Left lung (tissue), 10 donors: Measurements from ENCODE around the gene EPPIN. TPM values are rescaled to one million over a fixed set of nuclear protein-coding genes. Genes with fewer than 3 reads are reported as not detected.
A peak's percentile ranks its signal among the peaks of the same experiment; 100 is the strongest.

Experiments
- ATAC-seq: fragments of 200-7000 bp; cut with Tn5 transposase; one replicate; pipeline ENCODE4 v1.9.1; 2020; ENCODE audit warnings: moderate library complexity
- DNase-seq, 4 donors: peaks; one replicate each; pipeline ENCODE4 v3.0.0-alpha.2; 2013 to 2020
- H3K27ac ChIP-seq, 2 donors: fragments of 200-600 bp; sonication (generic) in 1 of 2; one replicate each; pipeline versions ENCODE4 v1.5.0 to v1.8.0; 2020 to 2021
- H3K27me3 ChIP-seq, 2 donors: fragments of 200-600 bp; sonication (generic) in 1 of 2; one replicate each; pipeline versions ENCODE4 v1.5.0 to v1.8.0; 2020 to 2021
- H3K36me3 ChIP-seq, 2 donors: fragments of 200-600 bp; sonication (generic) in 1 of 2; one replicate each; pipeline versions ENCODE4 v1.5.0 to v1.8.0; 2020 to 2021
- H3K4me1 ChIP-seq, 2 donors: fragments of 200-600 bp; one replicate each; pipeline ENCODE4 v1.8.0; 2021
- H3K4me3 ChIP-seq, 2 donors: fragments of 200-600 bp; sonication (generic) in 1 of 2; one replicate each; pipeline versions ENCODE4 v1.5.0 to v1.8.0; 2020 to 2021; ENCODE audit warnings: mild to moderate bottlenecking in 1 of 2
- H3K9me3 ChIP-seq, 2 donors: fragments of 200-600 bp; sonication (generic) in 1 of 2; one replicate each; pipeline versions ENCODE4 v1.5.0 to v1.8.0; 2020 to 2021
- intact Hi-C, 2 donors: fragments of 100-400 bp; cut with DNase I; formaldehyde crosslinking; loops; one replicate each; pipeline versions ENCODE4 v1.11.2 to v1.14.2; 2022
- polyA plus RNA-seq, 6 donors: library from polyadenylated mRNA; unstranded; fragments of 120-200 nt; gene quantifications; one replicate each; pipeline ENCODE4 v1.2.1, GENCODE V29; 2013; ENCODE audit not compliant: insufficient read length in 6 of 6
- total RNA-seq, 2 donors: library from RNA; stranded (reverse); fragmentation: NEBNext Ultra II Directional; extraction: Animal tissue kit (Norgen Biotek cat#: 25700); gene quantifications; one replicate each; pipeline ENCODE4 v1.2.1, GENCODE V29; 2021
- TF ChIP-seq, protein P1 (sequence below), 2 donors: fragments of 200-600 bp; sonication (generic) in 1 of 2; IDR thresholded peaks; one replicate each; pipeline versions ENCODE4 v1.5.0 to v1.8.0; 2021; ENCODE audit warnings: antibody characterized with exemption in 2 of 2
- donor health status: DM: no; HTN: yes; CAD: no.
- donor health status: DM: no; HTN: no; CAD: no.

The EPPIN gene
- total and polyA plus RNA-seq, 8 donors: 0.10 to 0.37 (median 0.20) TPM; not detected in 2

- no peak for DNase-seq
- TF ChIP-seq, protein P1, sequence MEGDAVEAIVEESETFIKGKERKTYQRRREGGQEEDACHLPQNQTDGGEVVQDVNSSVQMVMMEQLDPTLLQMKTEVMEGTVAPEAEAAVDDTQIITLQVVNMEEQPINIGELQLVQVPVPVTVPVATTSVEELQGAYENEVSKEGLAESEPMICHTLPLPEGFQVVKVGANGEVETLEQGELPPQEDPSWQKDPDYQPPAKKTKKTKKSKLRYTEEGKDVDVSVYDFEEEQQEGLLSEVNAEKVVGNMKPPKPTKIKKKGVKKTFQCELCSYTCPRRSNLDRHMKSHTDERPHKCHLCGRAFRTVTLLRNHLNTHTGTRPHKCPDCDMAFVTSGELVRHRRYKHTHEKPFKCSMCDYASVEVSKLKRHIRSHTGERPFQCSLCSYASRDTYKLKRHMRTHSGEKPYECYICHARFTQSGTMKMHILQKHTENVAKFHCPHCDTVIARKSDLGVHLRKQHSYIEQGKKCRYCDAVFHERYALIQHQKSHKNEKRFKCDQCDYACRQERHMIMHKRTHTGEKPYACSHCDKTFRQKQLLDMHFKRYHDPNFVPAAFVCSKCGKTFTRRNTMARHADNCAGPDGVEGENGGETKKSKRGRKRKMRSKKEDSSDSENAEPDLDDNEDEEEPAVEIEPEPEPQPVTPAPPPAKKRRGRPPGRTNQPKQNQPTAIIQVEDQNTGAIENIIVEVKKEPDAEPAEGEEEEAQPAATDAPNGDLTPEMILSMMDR (IDR thresholded peaks at IDR 0.05): no peak
- H3K9me3 ChIP-seq: no peaks in the 10 kb centered on the region
- intact Hi-C loops: no loop called here
- H3K4me1 ChIP-seq: no peaks in the 10 kb centered on the region
- ATAC-seq: no peak
- no peak overlapping the region for H3K4me3 ChIP-seq
- H3K36me3 ChIP-seq: no peaks in the 10 kb centered on the region
- no peak overlapping the region for H3K27ac ChIP-seq
- H3K27me3 ChIP-seq: peaks cover 0 to 25% of the 10 kb centered on the region in 2 donors
Observed at GRCh38 chr20:45508068-45508886, 38.9 kb downstream of the EPPIN start.

DNA sequence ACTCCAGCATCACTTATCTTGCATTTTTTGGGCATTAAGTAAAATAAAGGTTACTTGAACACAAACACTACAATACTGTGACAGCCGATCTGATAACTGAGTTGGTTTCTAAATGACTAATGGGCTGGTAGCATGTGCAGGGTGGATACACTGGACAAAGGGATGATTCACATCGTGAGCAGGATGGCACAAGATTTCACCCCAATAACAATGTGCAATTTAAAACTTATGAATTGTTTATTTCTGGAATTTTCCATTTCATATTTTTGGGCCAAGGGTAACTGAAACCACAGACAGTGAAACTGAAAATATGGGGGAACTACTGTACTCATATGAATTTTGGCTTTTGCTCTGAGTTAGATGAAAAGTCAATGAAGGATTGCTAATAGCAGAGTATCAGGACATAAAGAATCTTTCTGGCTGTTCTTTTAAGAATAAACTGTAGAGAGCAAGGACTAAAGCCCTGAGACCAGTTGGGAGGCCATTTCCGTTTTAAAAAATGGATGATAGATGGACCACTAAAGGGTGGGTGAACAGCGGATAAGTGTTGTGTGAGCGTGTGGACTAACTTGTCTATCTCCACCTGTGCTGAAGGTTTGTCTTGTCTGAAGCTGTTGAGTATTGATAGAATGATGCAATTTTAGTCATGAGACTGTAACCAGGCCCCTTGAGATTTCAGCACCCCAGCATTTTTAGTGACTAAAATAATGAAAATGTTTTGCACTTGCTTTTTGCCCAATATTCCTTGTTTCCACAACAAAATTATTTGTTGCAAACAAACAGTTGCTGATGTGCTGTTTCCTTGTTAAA lies 40.0 kb downstream of the EPPIN start:
- Histone ChIP-seq H3K4me1 (no peaks in the 10 kb centered on the region), H3K27ac (no peak overlapping the region), H3K9me3 (no peaks in the 10 kb centered on the region), H3K27me3 (peaks cover 0 to 30% of the 10 kb centered on the region in 2 donors), H3K36me3 (no peaks in the 10 kb centered on the region), H3K4me3 (no peak overlapping the region)
- ATAC-seq (no peak), DNase-seq (no peak)
- TF ChIP-seq, protein P1 (IDR thresholded peaks at IDR 0.05): no peak
- intact Hi-C loops: no loop called here

DNA sequence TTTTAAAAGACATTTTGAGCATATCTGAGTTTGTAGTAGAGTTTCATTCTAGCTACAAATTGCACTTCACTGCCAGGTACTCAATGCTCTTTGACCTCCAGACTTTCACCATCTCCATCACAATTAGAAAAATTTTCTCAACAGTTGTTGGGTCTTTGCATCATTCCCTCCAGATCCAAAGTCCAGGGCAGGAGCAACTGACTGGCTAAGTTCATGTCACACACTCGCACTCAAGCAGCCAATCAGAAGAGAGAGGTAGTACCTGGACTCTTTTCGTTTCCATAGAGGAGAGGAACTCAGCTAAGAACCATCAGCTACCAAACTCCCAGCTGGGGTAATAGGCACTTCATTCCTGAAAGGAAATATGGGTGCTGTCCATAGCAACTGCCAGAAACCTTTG lies 40.8 kb downstream of the EPPIN start:
- H3K4me3 ChIP-seq: no peak overlapping the region
- intact Hi-C loops: no loop called here
- no peaks in the 10 kb centered on the region for H3K4me1 ChIP-seq
- no peaks in the 10 kb centered on the region for H3K36me3 ChIP-seq
- peaks cover 0 to 34% of the 10 kb centered on the region in 2 donors for H3K27me3 ChIP-seq
- H3K9me3 ChIP-seq: no peaks in the 10 kb centered on the region
- TF ChIP-seq, protein P1 (IDR thresholded peaks at IDR 0.05): no peak
- H3K27ac ChIP-seq: no peak overlapping the region
- ATAC-seq: no peak
- no peak for DNase-seq

DNA sequence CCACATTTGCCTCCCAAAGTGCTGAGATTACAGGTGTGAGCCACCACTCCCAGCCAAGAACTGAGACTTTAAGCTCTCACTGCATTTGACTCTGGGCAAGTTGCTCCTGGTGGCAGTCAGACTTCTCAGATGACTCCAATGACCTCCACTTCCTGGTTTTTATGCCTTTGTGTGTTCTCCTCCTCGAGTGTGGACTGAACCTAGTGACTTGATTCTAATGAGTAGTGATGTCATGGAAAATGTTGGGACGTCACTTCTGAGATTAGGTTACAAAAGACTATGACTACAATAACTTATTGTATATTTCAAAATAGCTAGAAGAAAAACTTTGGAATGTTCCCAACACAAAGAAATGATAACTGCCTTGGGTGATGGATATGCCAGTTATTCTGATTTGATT lies 43.8 kb downstream of the EPPIN start:
- Histone ChIP-seq H3K36me3 (no peaks in the 10 kb centered on the region), H3K27me3 (peaks cover 0 to 62% of the 10 kb centered on the region in 2 donors), H3K27ac (no peak overlapping the region), H3K9me3 (no peaks in the 10 kb centered on the region), H3K4me3 (no peak overlapping the region), H3K4me1 (no peaks in the 10 kb centered on the region)
- intact Hi-C loops: no loop called here
- ATAC-seq (no peak), DNase-seq (no peak)
- TF ChIP-seq, protein P1 (IDR thresholded peaks at IDR 0.05): no peak

GRCh38 chr20:45502561-45502960 lies 44.6 kb downstream of the EPPIN start:
- Histone ChIP-seq H3K36me3 (no peaks in the 10 kb centered on the region), H3K9me3 (no peaks in the 10 kb centered on the region), H3K4me1 (no peaks in the 10 kb centered on the region), H3K27me3 (peaks cover 0 to 71% of the 10 kb centered on the region in 2 donors), H3K4me3 (no peak overlapping the region), H3K27ac (no peak overlapping the region)
- DNase-seq: no peak
- TF ChIP-seq, protein P1 (IDR thresholded peaks at IDR 0.05): no peak
- intact Hi-C loops: no loop called here
- peak; percentile 55 for ATAC-seq
